Measurements from ENCODE around the gene LRBA.
"Not testable (repeated sequence)": the region's sequence is repeated elsewhere in the genome, so short reads cannot be mapped to it uniquely, and the experiment has no call there.

The LRBA gene

GRCh38 chr4:150974252-150974640, 40.8 kb downstream of the LRBA start:
- DNase-seq = no peak

- DNase-seq = no peak
Observed at GRCh38 chr4:150973626-150974251, 41.3 kb downstream of the LRBA start.

- no peak for DNase-seq
Observed at GRCh38 chr4:150972592-150972991, 42.5 kb downstream of the LRBA start.

GRCh38 chr4:150971901-150972300, 43.2 kb downstream of the LRBA start:
- no peak for DNase-seq

- DNase-seq = no peak
Observed at GRCh38 chr4:150970685-150971151, 44.4 kb downstream of the LRBA start.

- no peak for DNase-seq
Observed at GRCh38 chr4:150964754-150965153, 50.3 kb downstream of the LRBA start.

- DNase-seq = not testable (repeated sequence)
Observed at GRCh38 chr4:150963602-150964345, 51.3 kb downstream of the LRBA start.

- DNase-seq = no peak
Observed at GRCh38 chr4:150962245-150962644, 52.8 kb downstream of the LRBA start.

- no peak for DNase-seq
Observed at GRCh38 chr4:150961566-150961965, 53.5 kb downstream of the LRBA start.

- DNase-seq = peak; percentile 39
Observed at GRCh38 chr4:150960818-150961217, 54.3 kb downstream of the LRBA start.

GRCh38 chr4:150960079-150960478, 55.0 kb downstream of the LRBA start:
- no peak for DNase-seq

- DNase-seq = not testable (repeated sequence)
Observed at GRCh38 chr4:150957981-150958380, 57.1 kb downstream of the LRBA start.

GRCh38 chr4:150957095-150957494, 58.0 kb downstream of the LRBA start:
- not testable (repeated sequence) for DNase-seq

GRCh38 chr4:150953916-150954315, 61.2 kb downstream of the LRBA start:
- DNase-seq = not testable (repeated sequence)

GRCh38 chr4:150952167-150952845, 62.8 kb downstream of the LRBA start:
- no peak for DNase-seq

- no peak for DNase-seq
Observed at GRCh38 chr4:150950657-150951288, 64.3 kb downstream of the LRBA start.

- DNase-seq = no peak
Observed at GRCh38 chr4:150949943-150950342, 65.1 kb downstream of the LRBA start.

- no peak for DNase-seq
Observed at GRCh38 chr4:150949342-150949741, 65.7 kb downstream of the LRBA start.

- DNase-seq = no peak
Observed at GRCh38 chr4:150948710-150949109, 66.4 kb downstream of the LRBA start.

GRCh38 chr4:150948074-150948473, 67.0 kb downstream of the LRBA start:
- DNase-seq = no peak

GRCh38 chr4:150944660-150945059, 70.4 kb downstream of the LRBA start:
- DNase-seq = no peak

- no peak for DNase-seq
Observed at GRCh38 chr4:150943818-150944217, 71.3 kb downstream of the LRBA start.

GRCh38 chr4:150943126-150943525, 72.0 kb downstream of the LRBA start:
- no peak for DNase-seq

Data from CD4-positive, alpha-beta T cell treated with Interleukin-10 for 1 hour (primary cell).